MM.1S (cell line): ENCODE data around the gene IQGAP1.

Experiments
- DNase-seq: peaks from one replicate; pipeline ENCODE4 v3.0.0-alpha.2; 2015
- H2AFZ ChIP-seq: fragments of 300-600 bp; sonication (generic); 2 replicates; pipeline ENCODE4 v1.6.0; 2016; ENCODE audit warnings: antibody characterized with exemption, low read length
- H3F3A ChIP-seq: fragments of 300-600 bp; sonication (generic); 2 replicates; pipeline ENCODE4 v1.6.1; 2016; ENCODE audit warnings: mild to moderate bottlenecking, antibody characterized with exemption, low read length, moderate library complexity, mixed read lengths; ENCODE audit not compliant: insufficient read depth
- H3K27ac ChIP-seq: fragments of 300-600 bp; sonication (generic); 2 replicates; pipeline ENCODE4 v1.5.1; 2016; ENCODE audit warnings: mild to moderate bottlenecking, low read length
- H3K27me3 ChIP-seq: fragments of 300-600 bp; sonication (generic); replicated peaks from 2 replicates; pipeline ENCODE4 v1.6.0; 2016; ENCODE audit warnings: low read length; ENCODE audit not compliant: insufficient read depth
- H3K36me3 ChIP-seq: fragments of 300-600 bp; sonication (generic); replicated peaks from 2 replicates; pipeline ENCODE4 v1.6.1; 2016; ENCODE audit warnings: mild to moderate bottlenecking, low read length, mixed read lengths; ENCODE audit not compliant: insufficient read depth
- H3K4me1 ChIP-seq: fragments of 300-600 bp; sonication (generic); 2 replicates; pipeline ENCODE4 v1.6.1; 2016; ENCODE audit warnings: low read length, mixed read lengths
- H3K4me2 ChIP-seq: fragments of 300-600 bp; sonication (generic); 2 replicates; pipeline ENCODE4 v1.6.0; 2016; ENCODE audit warnings: low read depth, low read length
- H3K4me3 ChIP-seq: fragments of 300-600 bp; sonication (generic); 2 replicates; pipeline ENCODE4 v1.5.1; 2016; ENCODE audit warnings: low read length, mixed read lengths
- H3K79me2 ChIP-seq: fragments of 300-600 bp; sonication (generic); 2 replicates; pipeline ENCODE4 v1.6.1; 2016; ENCODE audit warnings: mixed run types, low read length, mixed read lengths
- H3K9ac ChIP-seq: fragments of 300-600 bp; sonication (generic); 2 replicates; pipeline ENCODE4 v1.6.1; 2016; ENCODE audit warnings: low read length, mixed read lengths
- H3K9me2 ChIP-seq: fragments of 300-600 bp; sonication (generic); replicated peaks from 2 replicates; pipeline ENCODE4 v1.6.1; 2016; ENCODE audit warnings: mild to moderate bottlenecking, low read length, mixed read lengths; ENCODE audit not compliant: insufficient read depth
- H3K9me3 ChIP-seq: fragments of 300-600 bp; sonication (generic); replicated peaks from 2 replicates; pipeline ENCODE4 v1.6.1; 2016; ENCODE audit warnings: mild to moderate bottlenecking, low read length, mixed read lengths; ENCODE audit not compliant: insufficient read depth
- H4K20me1 ChIP-seq: fragments of 300-600 bp; sonication (generic); 2 replicates; pipeline ENCODE4 v1.6.1; 2016; ENCODE audit warnings: mild to moderate bottlenecking, low read length, moderate library complexity, mixed read lengths; ENCODE audit not compliant: insufficient read depth
- EZH2 ChIP-seq: fragments of 300-600 bp; sonication (generic); optimal IDR thresholded peaks from 2 replicates; pipeline ENCODE3; 2017; ENCODE audit warnings: low read depth, mild to moderate bottlenecking, antibody characterized with exemption, low read length, mixed read lengths
- EZH2phosphoT487 ChIP-seq: fragments of 300-600 bp; sonication (generic); IDR thresholded peaks from 2 replicates; pipeline ENCODE4 v1.6.1; 2018; ENCODE audit warnings: antibody characterized with exemption, low read length
- TF ChIP-seq, protein P1 (sequence below): fragments of 300-600 bp; sonication (generic); IDR thresholded peaks from 2 replicates; pipeline ENCODE4 v1.5.1; 2016; ENCODE audit warnings: antibody characterized with exemption, low read length, mixed read lengths

Gene IQGAP1

DNA sequence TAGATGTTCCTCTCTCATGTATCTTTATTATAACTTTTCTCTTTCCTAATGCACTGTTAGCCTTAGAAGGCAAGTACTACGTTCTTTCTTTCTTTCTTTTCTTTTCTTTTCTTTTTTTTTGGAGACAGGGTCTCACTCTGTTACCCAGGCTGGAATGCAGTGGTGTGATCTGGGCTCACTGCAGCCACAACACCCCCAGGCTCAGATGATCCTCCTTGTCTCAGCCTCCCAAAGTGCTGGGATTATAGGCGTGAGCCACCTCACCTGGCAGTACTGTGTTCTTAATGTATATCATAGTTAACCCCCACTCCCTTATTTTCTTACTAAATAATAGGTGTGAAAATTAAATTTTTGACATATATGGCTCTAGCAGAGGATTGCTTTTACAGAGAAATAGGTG, 23.1 kb downstream of the IQGAP1 start:
- no peaks in the 10 kb centered on the region for H3K36me3 ChIP-seq
- peaks cover 12% of the 10 kb centered on the region for H3K4me1 ChIP-seq
- H3K9me3 ChIP-seq = no peaks in the 10 kb centered on the region
- no peak overlapping the region for H3K27ac ChIP-seq
- no peak overlapping the region for H3K4me3 ChIP-seq
- H3K9me2 ChIP-seq = no peaks in the 10 kb centered on the region
- no peak overlapping the region for H3K4me2 ChIP-seq
- peaks cover 84% of the 10 kb centered on the region for H3K79me2 ChIP-seq
- no peak for DNase-seq
- no peak overlapping the region for H3K9ac ChIP-seq
- TF ChIP-seq EZH2phosphoT487 = no peak
- TF ChIP-seq EZH2 = no peak
- TF ChIP-seq, protein P1, sequence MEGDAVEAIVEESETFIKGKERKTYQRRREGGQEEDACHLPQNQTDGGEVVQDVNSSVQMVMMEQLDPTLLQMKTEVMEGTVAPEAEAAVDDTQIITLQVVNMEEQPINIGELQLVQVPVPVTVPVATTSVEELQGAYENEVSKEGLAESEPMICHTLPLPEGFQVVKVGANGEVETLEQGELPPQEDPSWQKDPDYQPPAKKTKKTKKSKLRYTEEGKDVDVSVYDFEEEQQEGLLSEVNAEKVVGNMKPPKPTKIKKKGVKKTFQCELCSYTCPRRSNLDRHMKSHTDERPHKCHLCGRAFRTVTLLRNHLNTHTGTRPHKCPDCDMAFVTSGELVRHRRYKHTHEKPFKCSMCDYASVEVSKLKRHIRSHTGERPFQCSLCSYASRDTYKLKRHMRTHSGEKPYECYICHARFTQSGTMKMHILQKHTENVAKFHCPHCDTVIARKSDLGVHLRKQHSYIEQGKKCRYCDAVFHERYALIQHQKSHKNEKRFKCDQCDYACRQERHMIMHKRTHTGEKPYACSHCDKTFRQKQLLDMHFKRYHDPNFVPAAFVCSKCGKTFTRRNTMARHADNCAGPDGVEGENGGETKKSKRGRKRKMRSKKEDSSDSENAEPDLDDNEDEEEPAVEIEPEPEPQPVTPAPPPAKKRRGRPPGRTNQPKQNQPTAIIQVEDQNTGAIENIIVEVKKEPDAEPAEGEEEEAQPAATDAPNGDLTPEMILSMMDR = no peak
- no peaks in the 10 kb centered on the region for H3F3A ChIP-seq
- no peak overlapping the region for H2AFZ ChIP-seq
- H4K20me1 ChIP-seq = no peaks in the 10 kb centered on the region; the same call in 1 of the 2 replicates
- H3K27me3 ChIP-seq = no peaks in the 10 kb centered on the region

DNA sequence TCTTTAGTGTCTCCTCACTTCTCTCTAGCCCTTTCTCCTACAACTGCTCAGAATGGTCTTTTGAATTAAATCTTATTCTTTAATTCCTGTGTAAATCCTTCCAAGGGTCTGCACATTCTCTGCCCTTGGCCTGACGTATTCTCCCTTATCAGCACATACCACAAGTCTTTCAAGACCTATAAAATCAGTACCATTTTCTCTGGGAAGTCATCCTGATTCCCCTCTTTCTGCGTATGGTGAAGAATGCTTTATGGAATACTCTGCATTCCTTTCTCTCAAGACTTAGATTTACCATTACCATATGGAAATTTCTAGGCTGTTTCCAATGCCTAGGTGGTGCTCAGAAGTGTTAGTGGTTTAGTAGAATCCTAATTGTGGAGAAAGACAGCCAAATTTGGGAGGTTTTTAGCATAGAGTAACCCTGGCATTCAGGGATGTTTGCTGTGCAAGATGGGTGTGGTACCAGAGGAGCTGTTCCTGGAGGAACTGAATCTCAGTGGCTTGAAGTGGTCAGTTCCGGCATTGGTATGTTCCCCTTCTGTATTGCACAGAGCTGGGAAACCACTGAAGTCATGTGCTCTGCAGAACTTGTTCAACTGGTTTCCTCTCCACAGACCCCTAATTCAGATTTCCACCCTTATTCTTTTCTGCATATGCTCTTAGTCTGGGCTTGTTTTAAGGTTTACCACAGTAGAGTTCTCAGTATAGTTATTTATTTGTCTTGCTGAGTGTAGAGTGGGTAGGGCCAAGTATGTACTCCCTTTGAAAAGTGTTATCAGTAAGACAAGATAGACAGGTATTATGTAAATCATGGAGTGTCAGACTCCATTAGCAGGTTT, 24.5 kb downstream of the IQGAP1 start:
- Histone ChIP-seq H3F3A (no peaks in the 10 kb centered on the region), H3K4me1 (peaks cover 12% of the 10 kb centered on the region), H3K4me2 (peak overlapping the region; percentile 1; the same call in 1 of the 2 replicates), H3K79me2 (peaks cover 76% of the 10 kb centered on the region), H3K4me3 (no peak overlapping the region), H2AFZ (no peak overlapping the region), H3K27me3 (no peaks in the 10 kb centered on the region), H3K27ac (0 out of 2 replicates have a peak overlapping the region, but pooled peaks have one; percentile 0), H3K9me2 (no peaks in the 10 kb centered on the region), H4K20me1 (no peaks in the 10 kb centered on the region; the same call in 1 of the 2 replicates), H3K9ac (no peak overlapping the region), H3K36me3 (no peaks in the 10 kb centered on the region), H3K9me3 (no peaks in the 10 kb centered on the region)
- no peak for DNase-seq
- TF ChIP-seq EZH2 (no peak), EZH2phosphoT487 (no peak)
- TF ChIP-seq, protein P1 = no peak

DNA sequence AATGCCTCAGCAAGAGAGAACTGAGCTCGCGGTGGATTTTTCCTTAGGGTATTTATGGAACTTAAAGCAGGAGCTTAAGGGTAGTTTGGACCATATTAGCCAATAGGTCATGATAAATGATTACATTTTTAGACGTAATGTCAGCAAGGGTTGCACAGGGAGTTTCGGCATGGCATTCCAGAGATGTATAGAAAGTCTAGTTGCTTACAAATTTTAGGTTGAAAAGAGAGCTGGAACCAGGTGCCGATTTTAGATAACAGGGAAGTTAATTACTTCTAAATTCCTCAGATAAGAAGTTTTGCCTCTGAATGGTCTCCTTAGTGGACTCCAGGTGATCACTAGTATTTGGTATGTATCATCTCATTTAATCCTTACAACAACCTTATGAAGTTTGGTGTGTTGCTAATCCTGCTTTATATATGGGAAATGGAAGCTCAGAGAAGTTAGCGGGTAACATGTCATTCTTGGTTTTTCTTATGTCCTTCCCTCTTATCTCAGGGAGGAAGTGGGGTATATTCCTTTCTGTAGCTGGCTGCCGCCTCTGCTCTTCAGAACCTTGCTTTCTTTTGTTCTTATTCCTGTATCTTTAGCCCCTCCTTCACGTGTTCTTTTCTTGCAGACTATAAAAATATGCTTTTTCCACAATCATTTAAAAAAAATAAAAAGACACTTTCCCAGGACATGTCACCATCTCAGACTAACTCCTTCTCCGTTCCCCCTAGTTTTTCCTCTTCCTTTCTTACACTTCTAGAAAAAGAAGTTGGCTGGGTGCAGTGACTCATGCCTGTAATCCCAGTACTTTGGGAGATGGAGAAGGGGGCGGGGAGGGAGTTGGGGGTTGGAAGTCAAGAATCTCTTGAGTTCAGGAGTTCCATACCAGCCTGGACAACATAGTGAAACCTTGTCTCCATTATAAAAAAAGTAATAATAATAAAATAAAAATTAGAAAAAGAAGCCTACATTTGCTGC, 25.7 kb downstream of the IQGAP1 start:
- H3K4me2 ChIP-seq = no peak overlapping the region
- no peaks in the 10 kb centered on the region; the same call in 1 of the 2 replicates for H4K20me1 ChIP-seq
- peaks cover 76% of the 10 kb centered on the region for H3K79me2 ChIP-seq
- no peak for TF ChIP-seq EZH2
- TF ChIP-seq, protein P1 = no peak
- TF ChIP-seq EZH2phosphoT487 = no peak
- no peak overlapping the region for H3K27ac ChIP-seq
- H2AFZ ChIP-seq = no peak overlapping the region
- no peaks in the 10 kb centered on the region for H3K36me3 ChIP-seq
- H3K9me3 ChIP-seq = no peaks in the 10 kb centered on the region
- no peaks in the 10 kb centered on the region for H3K27me3 ChIP-seq
- H3K4me1 ChIP-seq = peaks cover 12% of the 10 kb centered on the region
- H3F3A ChIP-seq = no peaks in the 10 kb centered on the region
- no peak overlapping the region for H3K4me3 ChIP-seq
- no peak for DNase-seq
- H3K9me2 ChIP-seq = no peaks in the 10 kb centered on the region
- H3K9ac ChIP-seq = no peak overlapping the region
